Ishikawa (cell line): ENCODE measurements around the gene TGM2.

Source experiments
- CEBPB ChIP-seq: IDR thresholded peaks from 2 replicates; pipeline ENCODE4 v1.6.1; 2012
- CREB1 ChIP-seq: IDR thresholded peaks from 2 replicates; pipeline ENCODE4 v1.6.1; 2012; ENCODE audit warnings: low read depth
- EGR1 ChIP-seq: IDR thresholded peaks from 2 replicates; pipeline ENCODE4 v1.6.1; 2012
- EP300 ChIP-seq: IDR thresholded peaks from 2 replicates; pipeline ENCODE4 v1.6.1; 2012; ENCODE audit warnings: borderline replicate concordance
- FOXM1 ChIP-seq: IDR thresholded peaks from 2 replicates; pipeline ENCODE4 v1.6.1; 2012; ENCODE audit warnings: low read depth, borderline replicate concordance
- NFIC ChIP-seq: IDR thresholded peaks from 2 replicates; pipeline ENCODE4 v1.6.1; 2012
- RAD21 ChIP-seq: IDR thresholded peaks from 2 replicates; pipeline ENCODE4 v1.6.1; 2012; ENCODE audit warnings: low read depth
- REST ChIP-seq: IDR thresholded peaks from 2 replicates; pipeline ENCODE4 v1.6.1; 2012; ENCODE audit warnings: low read depth, mild to moderate bottlenecking
- TAF1 ChIP-seq: IDR thresholded peaks from 2 replicates; pipeline ENCODE4 v1.6.1; 2012; ENCODE audit warnings: low read depth, mild to moderate bottlenecking
- TCF12 ChIP-seq: IDR thresholded peaks from 2 replicates; pipeline ENCODE4 v1.6.1; 2012; ENCODE audit warnings: low read depth
- TEAD4 ChIP-seq: IDR thresholded peaks from 2 replicates; pipeline ENCODE4 v1.6.1; 2012
- YY1 ChIP-seq: IDR thresholded peaks from 2 replicates; pipeline ENCODE4 v1.6.1; 2012; ENCODE audit warnings: low read depth
- ZBTB7A ChIP-seq: IDR thresholded peaks from 2 replicates; pipeline ENCODE4 v1.6.1; 2012; ENCODE audit warnings: low read depth
- TF ChIP-seq, protein P1 (sequence below): IDR thresholded peaks from 2 replicates; pipeline ENCODE4 v1.6.1; 2012

DNA sequence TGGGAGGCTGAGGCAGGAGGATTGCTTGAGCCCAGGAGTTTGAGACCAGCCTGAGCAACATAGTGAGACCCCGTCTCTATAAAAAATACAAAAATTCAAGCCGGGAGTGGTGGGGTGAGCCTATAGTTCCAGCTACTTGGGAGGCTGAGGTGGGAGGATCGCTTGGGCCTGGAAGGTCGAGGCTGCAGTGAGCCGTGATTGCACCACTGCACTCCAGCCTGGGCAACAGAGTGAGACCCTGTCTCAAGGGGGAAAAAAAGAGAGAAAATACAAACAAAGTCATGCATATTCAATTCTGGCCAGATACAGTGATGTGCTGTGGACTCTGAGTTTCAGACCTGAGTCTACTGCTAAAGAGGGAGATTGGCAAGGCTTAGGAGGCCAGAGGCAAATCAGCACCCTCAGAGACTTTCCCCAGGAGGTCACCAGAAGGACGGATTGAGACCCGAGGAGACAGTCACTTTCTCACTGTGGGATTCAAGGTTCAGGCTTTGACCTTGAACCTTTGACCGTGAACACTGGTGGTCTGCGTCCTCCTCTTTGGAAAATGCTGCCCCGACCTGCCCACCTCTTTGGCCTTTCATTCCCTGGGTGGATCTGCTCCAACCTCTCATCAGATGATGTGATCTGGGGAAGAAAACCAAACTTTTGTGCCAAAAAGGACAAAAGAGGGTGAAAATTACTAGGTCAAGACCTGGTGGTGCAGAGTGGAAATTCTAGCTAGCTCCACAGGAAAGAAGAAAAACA is 31.2 kb downstream of the TGM2 start:
- TF ChIP-seq RAD21 (no peak), REST (no peak), TEAD4 (no peak), TAF1 (no peak), EGR1 (no peak), YY1 (no peak), CEBPB (no peak), CREB1 (no peak), NFIC (no peak), FOXM1 (no peak), EP300 (no peak), TCF12 (no peak), ZBTB7A (no peak)
- TF ChIP-seq, protein P1, sequence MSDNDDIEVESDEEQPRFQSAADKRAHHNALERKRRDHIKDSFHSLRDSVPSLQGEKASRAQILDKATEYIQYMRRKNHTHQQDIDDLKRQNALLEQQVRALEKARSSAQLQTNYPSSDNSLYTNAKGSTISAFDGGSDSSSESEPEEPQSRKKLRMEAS, result no peak
